Activated CD4-positive, alpha-beta T cell treated with anti-CD3 and anti-CD28 coated beads for 48 hours (primary cell): Measurements from ENCODE around the gene TRPC1.

Experiments
- DNase-seq: peaks from one replicate; pipeline ENCODE4 v3.0.0-alpha.2; 2020

TRPC1 gene

GRCh38 chr3:142846779-142847577 lies 123.1 kb downstream of the TRPC1 start:
- no peak for DNase-seq

- DNase-seq, result no peak
These were observed 125.3 kb downstream of the TRPC1 start for GRCh38 chr3:142849148-142849547.

GRCh38 chr3:142850395-142851023 lies 126.7 kb downstream of the TRPC1 start:
- DNase-seq, result peak; percentile 25

- no peak for DNase-seq
These were observed 128.2 kb downstream of the TRPC1 start for GRCh38 chr3:142852009-142852408.

- no peak for DNase-seq
These were observed 129.7 kb downstream of the TRPC1 start for GRCh38 chr3:142853270-142854168.

GRCh38 chr3:142857056-142857455 lies 133.2 kb downstream of the TRPC1 start:
- DNase-seq, result no peak
